Suprapubic skin (tissue), 4 donors: ENCODE measurements around the gene RAB31. TPM values are rescaled to one million over a fixed set of nuclear protein-coding genes. Genes with fewer than 3 reads are reported as not detected.

Experiments
- DNase-seq, 2 donors: peaks; one replicate each; pipeline ENCODE4 v3.0.0-alpha.2; 2019; ENCODE audit warnings: low spot score in 2 of 2
- H3K27ac ChIP-seq: fragments of 200-600 bp; sonication (generic); one replicate; pipeline ENCODE4 v1.5.1; 2019
- H3K27me3 ChIP-seq: fragments of 200-600 bp; sonication (generic); one replicate; pipeline ENCODE4 v1.5.1; 2019
- H3K36me3 ChIP-seq: fragments of 200-600 bp; sonication (generic); one replicate; pipeline ENCODE4 v1.5.1; 2019
- H3K4me1 ChIP-seq: fragments of 200-600 bp; sonication (generic); one replicate; pipeline ENCODE4 v1.5.1; 2019
- H3K4me3 ChIP-seq: fragments of 200-600 bp; sonication (generic); one replicate; pipeline ENCODE4 v1.5.1; 2019; ENCODE audit warnings: mild to moderate bottlenecking
- H3K9me3 ChIP-seq: fragments of 200-600 bp; sonication (generic); one replicate; pipeline ENCODE4 v1.5.1; 2019
- CTCF ChIP-seq, 2 donors: fragments of 200-600 bp in 1 of 2; fragments of 450-650 bp in 1 of 2; sonication (generic) in 1 of 2; IDR thresholded peaks; one replicate each; pipeline ENCODE4 v1.5.1; 2016 to 2019; ENCODE audit warnings: antibody characterized with exemption in 2 of 2, mild to moderate bottlenecking in 1 of 2, moderate library complexity in 1 of 2
- EP300 ChIP-seq: sonication (generic); formaldehyde crosslinking; IDR thresholded peaks from one replicate; pipeline ENCODE4 v1.6.1; 2017; ENCODE audit warnings: antibody characterized with exemption
- POLR2A ChIP-seq, 2 donors: fragments of 450-650 bp; IDR thresholded peaks; one replicate each; pipeline ENCODE4 v1.6.1; 2017; ENCODE audit warnings: antibody characterized with exemption in 2 of 2, mild to moderate bottlenecking in 2 of 2, moderate library complexity in 2 of 2
- POLR2AphosphoS5 ChIP-seq, 3 donors: sonication (generic); formaldehyde crosslinking; IDR thresholded peaks; one replicate each; pipeline ENCODE4 v1.6.1; 2017; ENCODE audit warnings: antibody characterized with exemption in 3 of 3
- WGBS: methylation state at CpG from one replicate; pipeline ENCODE4 v1.1.5; 2018; 5-methylcytosine and 5-hydroxymethylcytosine counted together
- total RNA-seq, 4 donors: library from RNA; depleted of rRNA; stranded (reverse); fragments of >200 nt; gene quantifications; one replicate each; pipeline ENCODE4 v1.1.0, GENCODE V29; 2016

Gene RAB31
- total RNA-seq, 4 donors from 2014 or later = 5.8 to 15.2 (median 11.4) TPM

GRCh38 chr18:9803698-9804516, 95.8 kb downstream of the RAB31 start:
- TF ChIP-seq EP300 (no peak), POLR2A (IDR thresholded peaks at IDR 0.05) (no peak), CTCF (IDR thresholded peaks at IDR 0.05) (no peak), POLR2AphosphoS5 (IDR thresholded peaks at IDR 0.05) (no peak)
- Histone ChIP-seq H3K4me1 (peaks cover 28% of the 10 kb centered on the region), H3K4me3 (no peak overlapping the region), H3K36me3 (no peaks in the 10 kb centered on the region), H3K9me3 (no peaks in the 10 kb centered on the region), H3K27ac (no peak overlapping the region), H3K27me3 (no peaks in the 10 kb centered on the region)
- 59% methylated on average over 15 of the region's 19 CpGs for WGBS
- no peak for DNase-seq

DNA sequence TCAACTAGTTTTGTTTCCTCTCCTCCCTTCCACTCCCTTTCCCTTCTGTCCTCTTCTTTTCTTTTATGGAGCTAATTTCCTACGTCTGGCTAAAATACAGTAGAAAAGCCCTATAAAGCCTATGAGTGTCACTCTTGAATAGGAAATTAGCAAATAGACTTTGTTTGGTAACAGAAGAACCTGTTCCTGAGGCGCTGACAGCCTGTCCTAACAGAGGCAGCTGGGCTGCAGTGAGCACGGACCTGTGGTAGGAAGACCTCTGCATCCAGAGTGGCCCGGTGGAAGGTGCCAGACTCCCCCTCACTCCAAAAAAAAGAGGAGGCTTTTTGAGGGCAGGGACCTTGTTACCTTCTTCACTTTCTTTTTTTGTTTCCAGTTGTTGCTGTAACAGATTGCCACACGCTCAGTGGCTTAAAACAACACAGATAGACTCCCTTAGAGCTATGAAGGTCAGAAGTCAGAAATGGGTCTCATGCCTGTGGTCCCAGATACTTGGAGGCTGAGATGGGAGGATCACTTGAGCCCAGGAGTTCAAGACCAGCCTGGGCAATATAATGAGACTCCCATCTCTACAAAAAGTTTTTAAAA, 96.5 kb downstream of the RAB31 start:
- H3K27me3 ChIP-seq = no peaks in the 10 kb centered on the region
- TF ChIP-seq POLR2AphosphoS5 (IDR thresholded peaks at IDR 0.05) = no peak
- no peak for TF ChIP-seq CTCF (IDR thresholded peaks at IDR 0.05)
- TF ChIP-seq EP300 = no peak
- TF ChIP-seq POLR2A (IDR thresholded peaks at IDR 0.05) = no peak
- no peaks in the 10 kb centered on the region for H3K9me3 ChIP-seq
- H3K36me3 ChIP-seq = no peaks in the 10 kb centered on the region
- no peak overlapping the region for H3K4me3 ChIP-seq
- no peak overlapping the region for H3K27ac ChIP-seq
- WGBS = 49% methylated on average over 5 of the region's 5 CpGs
- H3K4me1 ChIP-seq = peaks cover 33% of the 10 kb centered on the region
- DNase-seq = no peak

GRCh38 chr18:9806905-9807304, 98.8 kb downstream of the RAB31 start:
- no peak for TF ChIP-seq EP300
- TF ChIP-seq POLR2A (IDR thresholded peaks at IDR 0.05) = no peak
- TF ChIP-seq POLR2AphosphoS5 (IDR thresholded peaks at IDR 0.05) = no peak
- no peak for TF ChIP-seq CTCF (IDR thresholded peaks at IDR 0.05)
- Histone ChIP-seq H3K27ac (no peak overlapping the region), H3K27me3 (no peaks in the 10 kb centered on the region), H3K4me1 (peaks cover 33% of the 10 kb centered on the region), H3K36me3 (no peaks in the 10 kb centered on the region), H3K9me3 (no peaks in the 10 kb centered on the region), H3K4me3 (no peak overlapping the region)
- DNase-seq = no peak
- 94% methylated on average over 9 of the region's 9 CpGs for WGBS

GRCh38 chr18:9808295-9809241, 100.5 kb downstream of the RAB31 start:
- peak overlapping the region; percentile 10 for H3K4me3 ChIP-seq

More at GRCh38 chr18:9808295-9809241, 100.5 kb downstream of the RAB31 start:
- TF ChIP-seq CTCF (IDR thresholded peaks at IDR 0.05) (no peak), POLR2AphosphoS5 (IDR thresholded peaks at IDR 0.05) (no peak), POLR2A (IDR thresholded peaks at IDR 0.05) (no peak), EP300 (no peak)
- no peak for DNase-seq
- Histone ChIP-seq H3K4me1 (peaks cover 29% of the 10 kb centered on the region), H3K27me3 (no peaks in the 10 kb centered on the region), H3K9me3 (no peaks in the 10 kb centered on the region), H3K27ac (peak overlapping the region; percentile 59), H3K36me3 (no peaks in the 10 kb centered on the region)
- WGBS = 25% methylated on average over 21 of the region's 21 CpGs
